Body of pancreas (tissue), 4 donors: ENCODE data around the gene GARS1.

Experiments used
- POLR2A ChIP-seq, 3 donors: fragments of 450-650 bp; IDR thresholded peaks; one replicate each; pipeline ENCODE4 v1.6.1; 2016; ENCODE audit warnings: antibody characterized with exemption in 3 of 3, mild to moderate bottlenecking in 2 of 3
- TF ChIP-seq, protein P1 (sequence below), 7 experiments: fragments of 450-650 bp in 4 of 7; fragments of 200-600 bp in 3 of 7; sonication (generic) in 3 of 7; IDR thresholded peaks; one replicate each; pipeline ENCODE4 v1.5.1; 2016 to 2019; ENCODE audit warnings: antibody characterized with exemption in 7 of 7

DNA sequence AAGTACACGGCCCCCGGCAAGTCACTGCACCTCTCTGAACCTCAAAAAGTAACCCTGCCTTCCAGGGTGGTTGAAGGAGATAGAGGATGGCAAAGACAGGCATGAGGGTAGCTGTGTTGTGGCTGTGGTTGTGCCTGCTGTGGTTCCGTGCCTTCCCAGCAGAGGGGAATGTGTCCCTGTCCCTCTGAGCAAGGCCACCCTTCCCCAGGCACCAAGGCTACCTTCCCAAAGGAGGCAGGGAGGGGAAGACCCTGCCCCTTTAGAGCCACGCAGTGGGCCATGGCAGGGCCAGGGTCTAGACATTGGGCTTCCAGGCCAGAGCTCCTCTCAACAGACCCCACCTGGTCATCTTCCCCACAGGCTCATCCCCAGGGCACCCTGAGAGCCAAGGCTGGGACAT lies 68.7 kb downstream of the GARS1 start:
- TF ChIP-seq, protein P1, sequence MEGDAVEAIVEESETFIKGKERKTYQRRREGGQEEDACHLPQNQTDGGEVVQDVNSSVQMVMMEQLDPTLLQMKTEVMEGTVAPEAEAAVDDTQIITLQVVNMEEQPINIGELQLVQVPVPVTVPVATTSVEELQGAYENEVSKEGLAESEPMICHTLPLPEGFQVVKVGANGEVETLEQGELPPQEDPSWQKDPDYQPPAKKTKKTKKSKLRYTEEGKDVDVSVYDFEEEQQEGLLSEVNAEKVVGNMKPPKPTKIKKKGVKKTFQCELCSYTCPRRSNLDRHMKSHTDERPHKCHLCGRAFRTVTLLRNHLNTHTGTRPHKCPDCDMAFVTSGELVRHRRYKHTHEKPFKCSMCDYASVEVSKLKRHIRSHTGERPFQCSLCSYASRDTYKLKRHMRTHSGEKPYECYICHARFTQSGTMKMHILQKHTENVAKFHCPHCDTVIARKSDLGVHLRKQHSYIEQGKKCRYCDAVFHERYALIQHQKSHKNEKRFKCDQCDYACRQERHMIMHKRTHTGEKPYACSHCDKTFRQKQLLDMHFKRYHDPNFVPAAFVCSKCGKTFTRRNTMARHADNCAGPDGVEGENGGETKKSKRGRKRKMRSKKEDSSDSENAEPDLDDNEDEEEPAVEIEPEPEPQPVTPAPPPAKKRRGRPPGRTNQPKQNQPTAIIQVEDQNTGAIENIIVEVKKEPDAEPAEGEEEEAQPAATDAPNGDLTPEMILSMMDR (IDR thresholded peaks at IDR 0.05): no peak
- TF ChIP-seq POLR2A (IDR thresholded peaks at IDR 0.05): no peak
